ENCODE data around the gene C2.

The C2 gene

DNA sequence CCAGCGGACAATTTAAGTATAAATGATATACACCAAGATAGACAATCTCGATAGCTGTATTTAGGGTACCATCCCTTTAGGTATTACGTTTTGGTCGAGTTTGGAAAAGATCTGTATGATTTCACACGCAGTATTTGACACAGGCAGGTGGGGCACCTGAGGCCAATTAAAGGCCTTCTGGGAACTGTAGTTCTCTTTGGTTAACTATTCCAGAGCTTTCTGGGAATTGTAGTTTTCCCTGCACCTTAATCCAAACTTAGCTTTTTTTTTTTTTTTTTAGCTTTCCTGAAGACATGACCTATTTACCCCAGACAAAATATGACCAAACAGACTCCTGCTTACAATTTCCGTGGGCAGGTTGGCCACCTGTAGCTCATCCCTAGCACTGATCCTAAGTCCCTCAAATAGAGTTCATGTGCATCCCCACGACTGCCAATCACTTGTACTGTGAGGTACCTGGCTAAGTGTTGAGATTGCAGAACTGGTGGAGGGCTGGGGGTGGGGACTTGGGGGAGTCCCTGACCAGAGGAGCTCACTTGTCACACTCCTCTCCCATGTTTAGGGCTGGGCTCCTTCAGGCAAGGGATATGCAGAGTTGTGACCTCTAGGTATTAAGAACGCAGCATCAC lies 29.0 kb upstream of the C2 start:
- TF ChIP-seq, protein P1, sequence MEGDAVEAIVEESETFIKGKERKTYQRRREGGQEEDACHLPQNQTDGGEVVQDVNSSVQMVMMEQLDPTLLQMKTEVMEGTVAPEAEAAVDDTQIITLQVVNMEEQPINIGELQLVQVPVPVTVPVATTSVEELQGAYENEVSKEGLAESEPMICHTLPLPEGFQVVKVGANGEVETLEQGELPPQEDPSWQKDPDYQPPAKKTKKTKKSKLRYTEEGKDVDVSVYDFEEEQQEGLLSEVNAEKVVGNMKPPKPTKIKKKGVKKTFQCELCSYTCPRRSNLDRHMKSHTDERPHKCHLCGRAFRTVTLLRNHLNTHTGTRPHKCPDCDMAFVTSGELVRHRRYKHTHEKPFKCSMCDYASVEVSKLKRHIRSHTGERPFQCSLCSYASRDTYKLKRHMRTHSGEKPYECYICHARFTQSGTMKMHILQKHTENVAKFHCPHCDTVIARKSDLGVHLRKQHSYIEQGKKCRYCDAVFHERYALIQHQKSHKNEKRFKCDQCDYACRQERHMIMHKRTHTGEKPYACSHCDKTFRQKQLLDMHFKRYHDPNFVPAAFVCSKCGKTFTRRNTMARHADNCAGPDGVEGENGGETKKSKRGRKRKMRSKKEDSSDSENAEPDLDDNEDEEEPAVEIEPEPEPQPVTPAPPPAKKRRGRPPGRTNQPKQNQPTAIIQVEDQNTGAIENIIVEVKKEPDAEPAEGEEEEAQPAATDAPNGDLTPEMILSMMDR (IDR thresholded peaks at IDR 0.05; ENCODE audit: insufficient read depth, low read depth, low read length, missing control alignments): peak; percentile 0
- peak; percentile 65 for DNase-seq (ENCODE audit: low read depth)
- H3K4me3 ChIP-seq (ENCODE audit: low read depth, low read length): peak overlapping the region; percentile 91

DNA sequence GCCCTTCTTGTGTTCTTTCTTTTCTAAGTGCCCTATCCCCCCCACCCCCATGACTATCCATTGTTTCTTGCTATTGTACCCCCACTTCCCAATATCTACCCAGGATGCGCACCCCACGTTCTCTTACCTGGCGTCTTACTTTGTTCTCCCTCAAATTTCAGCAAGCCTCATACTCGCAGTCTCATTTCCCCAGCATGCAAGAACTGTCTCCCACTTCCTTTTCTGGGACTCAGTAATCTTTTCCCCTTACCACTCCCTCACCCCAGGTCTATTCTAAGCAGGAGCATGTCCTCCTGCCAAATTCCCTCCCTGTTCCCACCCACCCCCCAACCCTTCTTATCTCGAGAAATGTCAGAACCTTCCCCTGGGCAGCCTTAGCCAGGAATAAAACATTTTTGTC lies 28.3 kb upstream of the C2 start:
- TF ChIP-seq, protein P1 (IDR thresholded peaks at IDR 0.05; ENCODE audit: insufficient read depth, low read depth, low read length, missing control alignments): no peak
- DNase-seq (ENCODE audit: low read depth): no peak
- no peak overlapping the region for H3K4me3 ChIP-seq (ENCODE audit: low read depth, low read length)

DNA sequence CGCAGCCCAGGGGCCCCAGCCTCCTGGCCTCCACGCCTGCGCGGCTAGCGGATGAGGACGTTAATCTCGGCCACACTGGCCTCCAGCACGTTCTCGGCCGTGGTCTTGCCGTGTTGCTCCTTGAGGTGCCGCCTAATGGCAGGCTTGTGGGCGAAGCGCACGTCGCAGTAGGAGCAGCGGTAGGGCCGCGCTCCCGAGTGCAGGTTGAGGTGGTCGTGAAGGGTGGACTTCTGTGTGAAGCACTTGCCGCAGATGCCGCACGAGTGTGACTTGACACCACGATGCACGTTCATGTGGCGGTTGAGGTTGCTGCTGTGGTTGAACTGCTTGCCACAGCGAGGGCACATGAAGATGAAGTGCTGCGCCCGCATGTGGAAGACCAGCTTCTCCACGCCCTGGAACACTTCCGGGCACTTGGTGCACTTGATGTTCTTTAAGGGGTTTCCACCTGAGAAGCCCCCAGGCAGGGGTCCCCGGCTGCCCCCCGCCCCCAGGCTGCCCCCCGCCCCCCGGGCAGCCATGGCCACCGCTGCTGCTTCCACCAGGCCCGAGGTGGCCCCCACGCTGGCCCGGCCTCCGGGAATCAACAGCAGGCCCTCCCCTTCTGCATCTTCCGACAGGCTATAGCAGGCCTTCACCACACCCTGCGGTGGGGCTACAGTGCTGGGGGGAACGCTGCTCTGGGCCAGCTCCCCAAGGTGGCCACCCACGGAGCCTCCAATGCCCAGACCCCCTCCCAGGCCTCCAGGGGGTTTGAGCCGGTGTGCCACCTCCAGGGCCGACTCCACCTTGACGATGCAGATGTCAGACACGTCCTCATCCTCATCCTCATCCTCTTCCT lies 27.4 kb upstream of the C2 start:
- no peak overlapping the region for H3K4me3 ChIP-seq (ENCODE audit: low read depth, low read length)
- TF ChIP-seq, protein P1 (IDR thresholded peaks at IDR 0.05; ENCODE audit: insufficient read depth, low read depth, low read length, missing control alignments): no peak
- no peak for DNase-seq (ENCODE audit: low read depth)

DNA sequence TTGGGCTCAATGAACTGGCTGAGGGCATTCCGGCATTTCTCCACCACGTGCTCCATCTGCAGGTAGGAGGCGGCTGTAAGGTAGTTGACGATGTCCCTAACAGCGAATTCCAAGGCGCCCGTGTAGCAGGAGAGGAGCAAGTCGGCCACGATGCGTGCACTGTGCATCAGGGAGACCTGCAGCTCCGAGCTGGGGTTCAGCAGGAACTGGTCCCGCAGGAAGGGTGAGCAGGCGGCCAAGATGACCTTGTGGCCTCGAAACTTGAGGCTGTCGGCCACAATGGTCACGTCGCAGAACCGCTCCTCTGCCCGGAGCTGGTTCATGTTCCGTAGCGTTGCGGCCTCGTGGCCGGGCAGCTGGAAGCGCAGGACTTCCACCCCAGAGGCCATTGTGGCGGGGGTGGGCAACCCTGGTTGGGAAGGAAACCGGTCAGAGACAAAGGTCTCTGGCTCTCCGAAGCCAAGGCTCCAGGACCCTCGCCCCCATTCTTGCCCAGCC lies 26.6 kb upstream of the C2 start:
- DNase-seq (ENCODE audit: low read depth): no peak
- peak overlapping the region; percentile 62 for H3K4me3 ChIP-seq (ENCODE audit: low read depth, low read length)
- TF ChIP-seq, protein P1 (IDR thresholded peaks at IDR 0.05; ENCODE audit: insufficient read depth, low read depth, low read length, missing control alignments): no peak

DNA sequence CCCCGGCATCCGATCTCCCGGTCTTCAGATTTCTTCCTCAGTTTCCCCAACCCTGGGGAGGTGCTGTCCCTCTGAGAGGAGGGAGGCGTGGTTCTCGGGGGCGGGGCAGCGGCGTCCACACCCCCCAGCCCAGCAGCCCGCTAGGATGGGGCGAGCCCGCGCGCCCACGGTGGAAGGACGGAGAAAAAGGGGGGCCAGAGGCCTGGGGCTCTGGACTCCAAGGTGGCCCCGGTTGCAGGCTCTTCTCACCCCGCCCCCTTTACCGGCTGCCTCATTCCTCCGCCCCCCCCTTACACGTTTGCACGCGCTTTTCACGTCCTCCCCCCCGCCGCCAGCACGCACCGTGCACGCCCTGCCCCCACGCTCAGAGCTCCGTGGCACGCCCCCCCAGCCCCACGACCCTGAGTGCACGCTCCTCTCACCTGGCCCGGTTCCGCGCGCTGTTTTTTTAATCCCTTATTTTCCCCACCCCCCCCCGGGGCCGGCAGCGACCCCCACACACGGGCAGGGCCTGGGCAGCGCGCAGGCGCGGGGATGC lies 26.0 kb upstream of the C2 start:
- peak; percentile 82 for DNase-seq (ENCODE audit: low read depth)
- TF ChIP-seq, protein P1 (IDR thresholded peaks at IDR 0.05; ENCODE audit: insufficient read depth, low read depth, low read length, missing control alignments): no peak
- H3K4me3 ChIP-seq (ENCODE audit: low read depth, low read length): peak overlapping the region; percentile 62

DNA sequence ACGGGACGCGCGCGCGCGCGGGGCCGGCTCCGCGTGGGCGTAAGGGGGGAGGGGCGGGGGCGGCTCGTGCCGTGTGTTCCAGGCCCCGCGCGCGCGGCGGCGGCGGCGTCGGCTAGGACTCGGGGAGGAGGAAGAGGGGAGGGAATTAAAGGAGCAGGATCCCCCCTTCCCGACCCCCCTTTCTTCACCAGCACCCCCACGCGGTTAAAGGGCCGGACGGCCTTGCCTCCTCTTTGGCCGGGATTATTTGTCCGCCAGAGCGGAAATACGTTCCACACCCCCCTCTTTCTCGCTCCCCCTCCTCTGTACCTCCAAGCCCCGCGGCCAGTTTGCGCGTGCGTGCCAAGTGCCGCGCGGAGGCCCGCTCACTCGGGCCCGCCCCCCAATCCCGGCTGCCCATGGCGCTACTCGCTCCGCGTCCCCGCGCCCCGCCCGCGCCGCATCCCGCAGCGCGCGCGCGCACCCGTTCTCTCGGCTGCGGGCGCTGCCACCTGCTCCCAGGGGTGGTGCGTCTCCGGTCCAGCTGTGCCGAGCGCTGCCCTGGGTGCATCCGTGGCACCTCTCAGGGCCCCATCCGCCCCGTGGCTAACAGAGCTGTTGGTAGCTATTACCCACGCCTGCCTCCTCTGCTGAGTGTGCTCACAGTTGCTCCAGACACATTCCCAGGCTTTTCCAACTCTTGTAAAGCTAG lies 25.4 kb upstream of the C2 start, which contains the start of gene ZBTB12:
TSS of gene ZBTB12 (minus strand) at position 134 of the 691 bp plus-strand sequence. CDS start 781 bp downstream, outside the sequence.
- DNase-seq (ENCODE audit: low read depth): peak; percentile 96
- TF ChIP-seq, protein P1 (IDR thresholded peaks at IDR 0.05; ENCODE audit: insufficient read depth, low read depth, low read length, missing control alignments): no peak
- peak within 1 kb of the TSS; percentile 62 for H3K4me3 ChIP-seq (ENCODE audit: low read depth, low read length)
